Osteoblast (primary cell): ENCODE measurements around the gene PID1. TPM values are rescaled to one million over a fixed set of nuclear protein-coding genes. Genes with fewer than 3 reads are reported as not detected.

Experiments
- DNase-seq: peaks from one replicate; pipeline ENCODE4 v3.0.0; 2011; ENCODE audit warnings: low spot score, mixed read lengths; ENCODE audit not compliant: insufficient read length; ENCODE audit errors: missing footprints
- H2AFZ ChIP-seq: 2 replicates; pipeline ENCODE4 v1.6.0; 2011; ENCODE audit warnings: mild to moderate bottlenecking, low read length
- H3K27ac ChIP-seq: 2 replicates; pipeline ENCODE4 v1.5.1; 2011; ENCODE audit warnings: mild to moderate bottlenecking, low read depth, low read length, moderate library complexity
- H3K27me3 ChIP-seq: 2 replicates; pipeline ENCODE4 v1.6.0; 2012; ENCODE audit warnings: mild to moderate bottlenecking, control low read depth, inconsistent platforms, low read length, moderate library complexity; ENCODE audit not compliant: insufficient read depth
- H3K36me3 ChIP-seq: 2 replicates; pipeline ENCODE4 v1.5.1; 2011; ENCODE audit warnings: mild to moderate bottlenecking, low read length, control low read depth, moderate library complexity; ENCODE audit not compliant: insufficient read depth
- H3K4me1 ChIP-seq: 2 replicates; pipeline ENCODE4 v1.5.1; 2011; ENCODE audit warnings: mild to moderate bottlenecking, low read length, control low read depth, moderate library complexity; ENCODE audit not compliant: insufficient read depth
- H3K4me2 ChIP-seq: 2 replicates; pipeline ENCODE4 v1.6.0; 2011; ENCODE audit warnings: mild to moderate bottlenecking, low read length; ENCODE audit not compliant: insufficient read depth
- H3K4me3 ChIP-seq: fragments of 200-600 bp; sonication (generic); 3 replicates; pipeline ENCODE4 v1.5.1; 2012; ENCODE audit warnings: mild to moderate bottlenecking, low read length, inconsistent platforms; ENCODE audit not compliant: insufficient read depth
- H3K79me2 ChIP-seq: 2 replicates; pipeline ENCODE4 v1.6.0; 2012; ENCODE audit warnings: mild to moderate bottlenecking, low read length, control low read depth, inconsistent platforms; ENCODE audit not compliant: insufficient read depth
- H3K9me3 ChIP-seq: 2 replicates; pipeline ENCODE4 v1.5.1; 2011; ENCODE audit warnings: low read depth, low read length, control low read depth
- H4K20me1 ChIP-seq: 2 replicates; pipeline ENCODE4 v1.6.0; 2012; ENCODE audit warnings: mild to moderate bottlenecking, low read length, control low read depth; ENCODE audit not compliant: insufficient read depth
- CTCF ChIP-seq: IDR thresholded peaks from 2 replicates; pipeline ENCODE4 v1.5.1; 2011; ENCODE audit warnings: mild to moderate bottlenecking, low read depth, low read length, moderate library complexity; ENCODE audit errors: extremely low read depth
- total RNA-seq: library from RNA; depleted of rRNA; stranded (reverse); fragments of >200 nt; gene quantifications from 2 replicates; pipeline ENCODE4 v1.2.3, GENCODE V29; 2012

Gene PID1
- total RNA-seq, 1 donor: 9.8 TPM

- DNase-seq: no peak
- Histone ChIP-seq H3K27ac (no peak overlapping the region), H3K4me3 (no peak overlapping the region), H3K79me2 (no peaks in the 10 kb centered on the region), H4K20me1 (no peaks in the 10 kb centered on the region), H3K4me1 (no peaks in the 10 kb centered on the region), H3K9me3 (no peaks in the 10 kb centered on the region), H3K27me3 (no peaks in the 10 kb centered on the region), H3K36me3 (no peaks in the 10 kb centered on the region), H3K4me2 (no peak overlapping the region), H2AFZ (no peak overlapping the region)
- TF ChIP-seq CTCF: no peak
Measured at GRCh38 chr2:229164545-229165249, 106.4 kb downstream of the PID1 start.

GRCh38 chr2:229163893-229164292 is 107.2 kb downstream of the PID1 start:
- no peaks in the 10 kb centered on the region for H4K20me1 ChIP-seq
- H2AFZ ChIP-seq: no peak overlapping the region
- H3K79me2 ChIP-seq: no peaks in the 10 kb centered on the region
- DNase-seq: no peak
- no peak overlapping the region for H3K4me2 ChIP-seq
- H3K9me3 ChIP-seq: no peaks in the 10 kb centered on the region
- H3K27ac ChIP-seq: no peak overlapping the region
- H3K4me3 ChIP-seq: no peak overlapping the region
- H3K36me3 ChIP-seq: no peaks in the 10 kb centered on the region
- H3K4me1 ChIP-seq: no peaks in the 10 kb centered on the region
- no peak for TF ChIP-seq CTCF
- H3K27me3 ChIP-seq: no peaks in the 10 kb centered on the region

GRCh38 chr2:229162015-229162414 is 109.1 kb downstream of the PID1 start:
- no peak overlapping the region for H3K4me3 ChIP-seq
- no peaks in the 10 kb centered on the region for H3K27me3 ChIP-seq
- TF ChIP-seq CTCF: no peak
- DNase-seq: no peak
- no peaks in the 10 kb centered on the region for H3K9me3 ChIP-seq
- H3K36me3 ChIP-seq: no peaks in the 10 kb centered on the region
- no peak overlapping the region for H2AFZ ChIP-seq
- H3K4me2 ChIP-seq: no peak overlapping the region
- no peak overlapping the region for H3K27ac ChIP-seq
- no peaks in the 10 kb centered on the region for H3K4me1 ChIP-seq
- no peaks in the 10 kb centered on the region for H3K79me2 ChIP-seq
- no peaks in the 10 kb centered on the region for H4K20me1 ChIP-seq

GRCh38 chr2:229160984-229161383 is 110.1 kb downstream of the PID1 start:
- no peak overlapping the region for H2AFZ ChIP-seq
- no peaks in the 10 kb centered on the region for H3K4me1 ChIP-seq
- no peak overlapping the region for H3K4me3 ChIP-seq
- no peak overlapping the region for H3K4me2 ChIP-seq
- H3K36me3 ChIP-seq: no peaks in the 10 kb centered on the region
- TF ChIP-seq CTCF: no peak
- no peaks in the 10 kb centered on the region for H4K20me1 ChIP-seq
- H3K9me3 ChIP-seq: no peaks in the 10 kb centered on the region
- no peak for DNase-seq
- H3K27ac ChIP-seq: no peak overlapping the region
- no peaks in the 10 kb centered on the region for H3K79me2 ChIP-seq
- H3K27me3 ChIP-seq: no peaks in the 10 kb centered on the region
